Endometrial microvascular endothelial cells (primary cell): ENCODE results near the gene SLC22A17. TPM values are rescaled to one million over a fixed set of nuclear protein-coding genes. Genes with fewer than 3 reads are reported as not detected.

Source experiments
- in situ Hi-C: cut with HindIII; loops from 2 replicates; pipeline ENCODE4 v1.10.0; 2017; ENCODE audit warnings: low sequenced_read_pairs, low pct_unique_long_range_greater_than_20kb; ENCODE audit errors: inconsistent ontology term
- total RNA-seq: library from RNA; depleted of rRNA; stranded (reverse); fragments of >200 nt; gene quantifications from one replicate; pipeline ENCODE4 v1.2.3, GENCODE V29; 2015; ENCODE audit errors: inconsistent ontology term

SLC22A17 gene
- total RNA-seq, 1 donor from 2014 or later, result 0.09 TPM

DNA sequence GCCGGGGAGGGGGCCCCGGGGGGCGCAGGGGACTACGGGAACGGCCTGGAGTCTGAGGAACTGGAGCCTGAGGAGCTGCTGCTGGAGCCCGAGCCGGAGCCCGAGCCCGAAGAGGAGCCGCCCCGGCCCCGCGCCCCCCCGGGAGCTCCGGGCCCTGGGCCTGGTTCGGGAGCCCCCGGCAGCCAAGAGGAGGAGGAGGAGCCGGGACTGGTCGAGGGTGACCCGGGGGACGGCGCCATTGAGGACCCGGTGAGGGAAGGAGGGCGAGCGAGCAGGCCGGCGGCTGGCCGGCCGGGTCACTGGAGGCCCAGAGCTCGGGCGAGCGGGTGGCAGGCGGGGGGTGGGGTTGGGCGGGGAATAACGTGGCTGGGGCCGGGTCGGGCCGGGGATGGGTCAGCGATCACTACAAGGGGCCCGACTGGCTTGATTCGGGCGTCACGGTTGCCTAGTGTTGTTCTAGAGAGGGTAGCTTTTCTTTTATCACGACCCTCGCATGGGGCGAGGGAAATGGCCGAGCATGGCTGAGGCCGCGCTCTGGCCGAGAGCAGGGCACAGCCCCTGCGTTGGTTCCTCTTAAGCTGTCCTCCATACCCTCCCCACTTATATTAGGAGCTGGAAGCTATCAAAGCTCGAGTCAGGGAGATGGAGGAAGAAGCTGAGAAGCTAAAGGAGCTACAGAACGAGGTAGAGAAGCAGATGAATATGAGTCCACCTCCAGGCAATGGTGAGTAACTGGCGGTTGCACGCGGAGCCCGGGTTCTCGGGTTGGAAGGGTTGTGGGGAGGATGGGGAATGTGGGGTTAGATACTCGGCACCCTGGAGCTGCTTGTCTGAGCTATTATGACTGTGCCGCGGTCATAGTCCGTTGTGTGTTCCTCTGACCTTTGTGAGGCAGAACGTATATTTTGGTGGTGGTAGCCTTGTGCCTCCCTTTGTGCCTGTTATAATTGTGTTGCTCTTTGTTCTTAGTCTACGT is 30.8 kb downstream of the SLC22A17 start:
- in situ Hi-C loops, result no loop called here

- in situ Hi-C loops, result no loop called here
These were observed 31.8 kb downstream of the SLC22A17 start, which contains the start of gene PABPN1 for GRCh38 chr14:23320584-23321571. Gene PABPN1, plus strand, starts transcription at chr14:23321457. Its CDS starts 13 bp downstream, at chr14:23321470.

GRCh38 chr14:23319746-23320583 is 32.7 kb downstream of the SLC22A17 start:
- in situ Hi-C loops, result no loop called here

DNA sequence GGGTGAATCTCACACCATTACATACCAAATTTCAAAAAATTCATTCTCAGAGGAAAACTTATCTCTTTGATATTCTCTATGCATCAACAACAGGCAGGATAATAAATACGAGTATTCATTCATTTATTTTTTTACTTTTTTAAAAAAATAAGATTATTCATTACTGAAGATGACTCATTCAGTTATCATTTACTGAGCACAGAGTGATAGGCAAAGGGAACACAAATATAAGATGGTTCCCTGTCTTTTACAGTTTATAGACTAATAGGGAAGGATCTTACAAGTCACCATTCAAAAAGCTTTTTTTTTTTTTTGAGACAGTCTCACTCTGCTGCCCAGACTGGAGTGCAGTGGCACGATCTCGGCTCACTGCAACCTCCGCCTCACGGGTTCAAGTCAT is 36.4 kb downstream of the SLC22A17 start:
- in situ Hi-C loops, result no loop called here

GRCh38 chr14:23310546-23310945 is 42.1 kb downstream of the SLC22A17 start:
- in situ Hi-C loops, result no loop called here

GRCh38 chr14:23308721-23309445 is 43.8 kb downstream of the SLC22A17 start:
- in situ Hi-C loops, result no loop called here

GRCh38 chr14:23307687-23308644 is 44.7 kb downstream of the SLC22A17 start:
- in situ Hi-C loops, result no loop called here

DNA sequence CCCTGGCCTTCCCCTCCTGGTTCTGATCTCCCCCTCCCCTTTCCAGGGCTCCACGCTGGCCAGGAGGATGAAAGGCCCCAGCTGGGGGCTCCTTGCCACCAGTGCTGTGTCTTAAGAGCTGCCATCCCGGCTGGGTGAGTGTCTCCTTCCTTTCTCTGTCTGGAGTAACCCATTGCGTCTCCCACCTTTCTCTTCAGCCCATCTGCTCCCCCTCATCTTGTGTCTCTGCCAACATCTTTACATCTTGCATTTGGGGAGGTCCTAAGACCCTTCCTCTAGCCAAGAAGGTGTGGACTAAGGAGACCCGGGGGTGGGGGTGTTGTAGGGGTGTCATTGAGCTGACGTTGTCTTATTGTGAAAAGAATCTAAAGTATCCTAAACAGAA is 45.5 kb downstream of the SLC22A17 start:
- in situ Hi-C loops, result no loop called here

GRCh38 chr14:23306412-23307145 is 46.1 kb downstream of the SLC22A17 start, which contains the start of gene BCL2L2:
Gene BCL2L2, plus strand, starts transcription at chr14:23306833. Its CDS starts 935 bp downstream, at chr14:23307768.
- in situ Hi-C loops, result no loop called here

DNA sequence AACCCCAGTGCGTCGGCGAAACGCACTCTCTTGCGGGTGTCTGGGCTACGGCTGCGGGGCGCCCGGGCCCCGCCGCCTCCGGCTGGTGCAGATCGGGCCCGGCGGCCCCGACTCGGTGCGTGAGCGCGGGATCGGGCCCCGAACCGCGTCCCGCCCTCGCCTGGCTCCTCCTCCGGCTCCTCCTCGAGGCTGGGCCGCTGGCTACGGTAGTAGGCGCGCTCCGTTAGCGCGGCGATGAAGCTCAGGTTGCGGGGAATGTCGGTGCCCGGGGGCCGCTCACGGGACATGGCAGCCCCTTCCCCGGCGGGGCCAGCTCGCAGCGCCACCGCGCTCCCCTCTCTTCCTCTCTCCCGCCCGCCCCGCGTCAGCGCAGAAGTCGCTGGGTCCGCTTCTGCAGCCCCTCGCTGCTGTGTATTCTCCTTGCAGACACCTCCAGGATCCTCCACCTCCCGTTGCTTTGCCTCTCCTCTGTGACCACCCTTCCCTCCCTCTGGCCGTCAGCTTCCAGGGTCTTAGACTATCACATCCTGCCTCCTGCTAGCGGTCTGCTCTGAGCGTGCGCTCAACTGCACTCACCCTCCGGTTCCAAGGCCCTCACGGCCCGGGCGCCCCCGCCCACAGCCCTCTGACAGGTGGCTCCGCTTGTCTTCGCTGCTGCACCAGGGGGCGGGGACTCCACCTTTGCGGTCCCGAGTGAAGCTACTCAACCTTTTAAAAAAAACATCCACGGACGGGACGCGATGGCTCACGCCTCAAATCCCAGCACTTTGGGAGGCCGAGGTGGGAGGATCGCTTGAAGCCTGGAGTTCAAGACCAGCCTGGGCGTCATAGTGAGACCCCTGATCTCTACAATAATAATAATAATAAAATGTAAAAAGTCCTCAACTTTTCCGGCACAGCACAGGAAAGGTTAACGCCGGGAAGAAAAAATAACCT is 50.1 kb downstream of the SLC22A17 start, which contains the start of gene PPP1R3E:
Gene PPP1R3E, minus strand, starts transcription at position 570 of the 936 bp plus-strand sequence. Its CDS starts 283 bp downstream, at position 287.
- in situ Hi-C loops, result no loop called here

GRCh38 chr14:23301969-23302289 is 50.8 kb downstream of the SLC22A17 start:
- in situ Hi-C loops, result no loop called here

DNA sequence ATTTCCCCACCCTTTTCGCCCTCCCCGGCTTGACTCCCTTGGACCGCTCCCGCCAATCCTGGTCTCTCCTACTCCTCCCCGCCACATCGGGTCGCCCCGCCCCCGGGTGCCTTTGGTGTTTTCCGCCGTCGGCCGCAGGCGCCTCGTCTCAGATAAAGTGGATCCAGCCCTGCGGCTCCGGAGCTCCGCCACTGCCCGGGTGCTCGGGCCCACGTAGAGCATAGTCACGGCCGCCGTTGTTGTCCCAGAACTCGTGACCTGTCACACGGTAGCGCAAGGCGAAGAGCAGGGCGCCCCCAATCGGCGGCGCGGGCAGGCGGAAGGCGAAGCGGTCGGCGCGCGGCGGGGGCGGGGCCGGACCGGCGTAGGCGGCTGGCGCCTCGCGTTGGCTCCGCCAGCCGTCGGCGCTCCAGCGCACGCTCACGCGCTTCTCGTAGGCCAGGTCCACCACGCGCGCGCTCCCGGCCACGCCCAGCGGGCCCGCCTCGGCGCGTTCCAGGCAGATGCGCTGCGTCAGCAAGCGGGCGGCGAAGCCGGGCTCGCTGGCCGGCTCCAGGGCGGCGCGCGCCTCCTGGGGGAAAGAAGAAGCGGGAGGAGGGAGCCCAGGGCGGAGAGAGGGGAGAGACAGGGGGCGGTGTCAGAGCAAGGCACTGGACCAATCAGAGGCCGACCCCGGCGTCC is 51.3 kb downstream of the SLC22A17 start:
- in situ Hi-C loops, result no loop called here

DNA sequence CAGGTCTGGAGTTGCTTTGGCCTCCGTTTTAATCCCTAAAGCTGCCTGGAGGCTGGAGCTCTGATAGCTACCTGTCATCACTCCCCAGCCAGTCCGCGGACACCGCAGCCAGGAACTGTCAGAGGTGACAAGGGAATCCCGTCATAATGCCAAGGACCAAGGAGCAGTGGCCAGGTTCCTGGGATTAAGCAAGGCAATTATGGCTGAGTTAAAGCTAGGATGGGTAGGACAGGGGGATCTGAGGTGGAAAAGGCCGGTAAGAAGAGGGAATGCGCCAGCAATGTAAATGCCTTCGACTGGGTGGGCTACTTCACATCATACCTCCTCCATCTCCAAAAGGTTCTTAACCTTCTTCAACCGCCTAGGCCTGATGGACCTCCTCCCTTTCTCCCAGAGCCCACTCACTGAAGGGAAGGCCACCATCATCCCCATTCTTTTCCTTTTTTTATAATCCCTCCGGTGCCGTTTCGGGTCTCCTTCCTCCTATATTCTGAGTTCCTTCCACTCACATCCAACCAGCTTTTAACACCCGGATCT is 51.9 kb downstream of the SLC22A17 start:
- in situ Hi-C loops, result no loop called here

GRCh38 chr14:23299986-23300686 is 52.6 kb downstream of the SLC22A17 start:
- in situ Hi-C loops, result no loop called here
